ENCODE data around the gene LACTBL1. TPM values are rescaled to one million over a fixed set of nuclear protein-coding genes. Genes with fewer than 3 reads are reported as not detected.

LACTBL1 gene
- total RNA-seq, 1 donor from 2014 or later, result not detected

DNA sequence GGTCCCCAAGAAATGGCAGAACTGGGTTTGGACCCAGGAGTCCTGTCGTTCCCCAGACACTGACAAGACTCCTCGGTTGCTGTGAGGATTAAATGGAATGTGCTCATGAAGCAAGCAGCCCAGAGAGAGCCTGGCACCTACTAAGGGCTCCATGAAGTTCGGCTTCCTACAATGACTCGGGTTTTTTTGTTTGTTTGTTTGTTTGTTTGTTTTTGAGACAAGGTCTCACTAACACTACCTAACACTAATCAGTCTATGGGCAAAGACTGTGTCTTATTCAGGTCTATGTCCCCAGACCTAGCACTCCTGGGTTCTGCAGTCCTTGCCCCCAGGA, 3.4 kb upstream of the LACTBL1 start:
- Histone ChIP-seq H3K4me3 (ENCODE audit: low read depth, low read length) (no peak overlapping the region), H3K27me3 (ENCODE audit: control insufficient read depth, insufficient read depth, low read length) (no peaks in the 10 kb centered on the region), H3K36me3 (ENCODE audit: control insufficient read depth, insufficient read depth, low read length) (no peaks in the 10 kb centered on the region)
- DNase-seq (ENCODE audit: low read depth) (no peak), FAIRE-seq (no peak)
- TF ChIP-seq, protein P1, sequence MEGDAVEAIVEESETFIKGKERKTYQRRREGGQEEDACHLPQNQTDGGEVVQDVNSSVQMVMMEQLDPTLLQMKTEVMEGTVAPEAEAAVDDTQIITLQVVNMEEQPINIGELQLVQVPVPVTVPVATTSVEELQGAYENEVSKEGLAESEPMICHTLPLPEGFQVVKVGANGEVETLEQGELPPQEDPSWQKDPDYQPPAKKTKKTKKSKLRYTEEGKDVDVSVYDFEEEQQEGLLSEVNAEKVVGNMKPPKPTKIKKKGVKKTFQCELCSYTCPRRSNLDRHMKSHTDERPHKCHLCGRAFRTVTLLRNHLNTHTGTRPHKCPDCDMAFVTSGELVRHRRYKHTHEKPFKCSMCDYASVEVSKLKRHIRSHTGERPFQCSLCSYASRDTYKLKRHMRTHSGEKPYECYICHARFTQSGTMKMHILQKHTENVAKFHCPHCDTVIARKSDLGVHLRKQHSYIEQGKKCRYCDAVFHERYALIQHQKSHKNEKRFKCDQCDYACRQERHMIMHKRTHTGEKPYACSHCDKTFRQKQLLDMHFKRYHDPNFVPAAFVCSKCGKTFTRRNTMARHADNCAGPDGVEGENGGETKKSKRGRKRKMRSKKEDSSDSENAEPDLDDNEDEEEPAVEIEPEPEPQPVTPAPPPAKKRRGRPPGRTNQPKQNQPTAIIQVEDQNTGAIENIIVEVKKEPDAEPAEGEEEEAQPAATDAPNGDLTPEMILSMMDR (IDR thresholded peaks at IDR 0.05; ENCODE audit: insufficient read depth, low read length, severe bottlenecking), result no peak

DNA sequence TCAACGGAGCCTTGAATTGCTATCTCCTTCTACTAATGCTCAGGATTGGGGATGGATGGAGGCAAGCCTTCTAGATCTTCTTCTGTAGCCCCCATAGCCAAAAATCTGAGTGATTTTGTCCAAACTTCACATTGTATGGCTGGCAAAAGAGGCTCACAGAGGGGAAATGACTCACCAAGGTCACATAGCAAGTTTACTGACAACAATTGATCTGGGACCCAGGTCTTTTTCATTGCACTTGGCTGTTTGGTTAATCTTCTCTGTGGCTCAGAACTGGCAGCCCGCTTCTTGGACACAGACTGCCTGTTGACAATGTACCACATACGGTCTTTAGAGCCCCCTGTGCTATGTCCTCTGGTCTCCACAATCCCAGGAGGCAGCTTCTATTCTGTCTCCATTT, 3.0 kb upstream of the LACTBL1 start:
- DNase-seq (ENCODE audit: low read depth) (peak; percentile 12), FAIRE-seq (no peak)
- Histone ChIP-seq H3K4me3 (ENCODE audit: low read depth, low read length) (no peak overlapping the region), H3K36me3 (ENCODE audit: control insufficient read depth, insufficient read depth, low read length) (no peaks in the 10 kb centered on the region), H3K27me3 (ENCODE audit: control insufficient read depth, insufficient read depth, low read length) (no peaks in the 10 kb centered on the region)
- TF ChIP-seq, protein P1 (IDR thresholded peaks at IDR 0.05; ENCODE audit: insufficient read depth, low read length, severe bottlenecking), result no peak

DNA sequence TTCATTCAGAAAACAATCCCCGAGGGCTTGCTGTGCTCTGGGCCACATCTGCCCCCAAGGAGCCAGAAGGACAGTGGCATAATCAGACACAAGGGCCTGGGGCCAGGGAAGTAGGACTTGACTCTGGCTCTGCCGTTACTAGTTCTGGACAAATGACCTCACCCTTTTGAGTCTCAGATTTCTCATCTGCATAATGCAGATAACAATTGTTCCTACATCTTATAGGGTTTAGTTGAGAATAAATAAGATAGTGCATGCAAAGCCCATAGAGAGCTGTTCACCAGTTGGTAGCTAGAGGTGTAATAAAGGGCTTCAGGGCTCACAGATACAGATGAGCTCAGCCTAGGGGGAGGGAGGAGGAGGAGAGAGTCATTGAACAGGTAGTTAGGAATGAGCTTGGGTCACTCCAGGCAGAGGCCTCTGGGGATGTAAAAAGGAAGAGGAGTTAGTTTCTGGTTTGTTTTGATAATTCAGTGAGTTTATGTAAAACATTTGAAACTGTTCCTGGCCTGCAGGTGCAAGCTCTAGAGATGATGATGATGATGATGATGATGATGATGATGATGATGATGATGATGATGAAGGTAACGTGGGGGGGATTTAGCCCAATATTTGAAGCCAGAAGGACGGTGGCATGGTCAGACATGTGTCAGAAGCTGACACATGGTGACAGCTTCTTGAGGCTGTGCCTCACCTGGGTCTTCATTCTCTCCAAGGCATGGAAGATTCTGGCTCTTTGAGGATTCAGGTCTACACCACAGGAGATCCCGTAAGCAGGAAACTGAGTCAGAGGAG, 858 bp downstream of the LACTBL1 start:
- Histone ChIP-seq H3K27me3 (ENCODE audit: control insufficient read depth, insufficient read depth, low read length) (peaks cover 3% of the 10 kb centered on the region), H3K4me3 (ENCODE audit: low read depth, low read length) (no peak overlapping the region), H3K36me3 (ENCODE audit: control insufficient read depth, insufficient read depth, low read length) (no peaks in the 10 kb centered on the region)
- peak; percentile 43 for DNase-seq (ENCODE audit: low read depth)
- no peak for FAIRE-seq
- TF ChIP-seq, protein P1 (IDR thresholded peaks at IDR 0.05; ENCODE audit: insufficient read depth, low read length, severe bottlenecking), result no peak

DNA sequence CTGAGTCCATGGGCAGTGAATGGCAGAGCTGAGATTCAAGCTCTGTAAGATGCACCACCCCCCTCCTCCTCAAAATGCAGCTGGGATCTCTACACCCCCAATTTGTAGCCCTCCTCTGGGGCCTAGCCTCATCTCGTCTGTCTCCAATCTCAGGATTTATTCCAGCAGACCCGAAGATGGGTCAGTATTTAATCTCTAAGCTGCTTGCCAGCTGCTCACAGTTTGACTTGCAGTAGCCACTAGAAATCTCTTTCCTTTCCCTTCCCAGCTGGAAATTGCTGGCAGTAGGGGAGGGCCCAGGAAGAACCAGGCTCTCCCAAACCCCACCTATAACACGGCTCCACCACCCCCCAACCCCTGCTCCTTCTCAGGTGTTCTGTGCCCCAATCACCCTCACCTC, 1.5 kb downstream of the LACTBL1 start:
- FAIRE-seq (no peak), DNase-seq (ENCODE audit: low read depth) (no peak)
- no peaks in the 10 kb centered on the region for H3K36me3 ChIP-seq (ENCODE audit: control insufficient read depth, insufficient read depth, low read length)
- no peak overlapping the region for H3K4me3 ChIP-seq (ENCODE audit: low read depth, low read length)
- peaks cover 5% of the 10 kb centered on the region for H3K27me3 ChIP-seq (ENCODE audit: control insufficient read depth, insufficient read depth, low read length)
- TF ChIP-seq, protein P1 (IDR thresholded peaks at IDR 0.05; ENCODE audit: insufficient read depth, low read length, severe bottlenecking), result no peak

DNA sequence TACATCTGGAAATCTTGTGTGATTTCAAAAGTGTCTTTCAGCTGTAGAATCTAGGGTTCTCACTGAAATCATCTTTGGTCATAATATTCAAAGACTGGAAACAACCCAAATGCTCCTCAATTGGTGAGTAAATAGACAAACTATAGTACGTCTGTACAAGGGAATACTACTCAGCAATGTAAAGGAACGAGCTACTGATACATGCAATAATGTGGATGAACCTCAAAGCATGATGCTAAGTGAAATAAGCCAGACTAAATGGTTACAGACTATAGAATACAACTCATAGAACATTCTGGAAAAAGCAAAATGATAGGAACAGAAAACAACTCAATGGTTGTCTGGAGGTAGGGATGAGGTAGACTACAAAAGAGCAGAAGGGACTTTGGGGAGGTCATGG, 2.6 kb downstream of the LACTBL1 start:
- H3K36me3 ChIP-seq (ENCODE audit: control insufficient read depth, insufficient read depth, low read length), result no peaks in the 10 kb centered on the region
- H3K4me3 ChIP-seq (ENCODE audit: low read depth, low read length), result no peak overlapping the region
- peaks cover 5% of the 10 kb centered on the region for H3K27me3 ChIP-seq (ENCODE audit: control insufficient read depth, insufficient read depth, low read length)
- DNase-seq (ENCODE audit: low read depth) (no peak), FAIRE-seq (no peak)
- TF ChIP-seq, protein P1 (IDR thresholded peaks at IDR 0.05; ENCODE audit: insufficient read depth, low read length, severe bottlenecking), result no peak

DNA sequence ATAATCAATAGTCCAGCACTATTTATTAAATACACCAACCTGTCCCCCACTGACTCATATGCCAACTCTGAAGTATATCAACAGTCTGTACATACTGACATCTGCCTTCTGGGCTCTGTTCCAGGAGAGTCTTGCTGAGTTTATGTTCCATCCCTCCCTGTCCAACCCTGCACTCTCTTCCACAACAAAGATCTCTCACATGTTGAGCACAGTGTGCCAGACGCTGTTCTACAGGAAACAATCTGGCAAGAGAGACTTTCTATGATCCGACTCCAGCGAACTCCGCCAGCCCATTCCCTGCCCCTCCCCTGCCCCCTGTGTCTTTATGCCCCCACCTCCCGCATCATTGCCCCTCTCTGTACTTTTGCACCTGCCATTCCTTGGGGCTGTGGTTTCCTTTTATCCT, 3.4 kb downstream of the LACTBL1 start:
- Histone ChIP-seq H3K36me3 (ENCODE audit: control insufficient read depth, insufficient read depth, low read length) (no peaks in the 10 kb centered on the region), H3K27me3 (ENCODE audit: control insufficient read depth, insufficient read depth, low read length) (peaks cover 5% of the 10 kb centered on the region), H3K4me3 (ENCODE audit: low read depth, low read length) (no peak overlapping the region)
- TF ChIP-seq, protein P1 (IDR thresholded peaks at IDR 0.05; ENCODE audit: insufficient read depth, low read length, severe bottlenecking), result no peak
- FAIRE-seq (no peak), DNase-seq (ENCODE audit: low read depth) (peak; percentile 62)
